IPS-18c (cell line): ENCODE measurements around the gene OR2H2.

Source experiments
- H3K4me3 ChIP-seq: 2 replicates; pipeline ENCODE4 v1.7.0; 2013; ENCODE audit warnings: low read depth, mild to moderate bottlenecking, low read length, moderate library complexity; ENCODE audit not compliant: insufficient read depth
- H3K9me3 ChIP-seq: one replicate; pipeline ENCODE4 v1.6.1; 2013; ENCODE audit warnings: mild to moderate bottlenecking, low read length, moderate library complexity; ENCODE audit not compliant: control insufficient read depth, insufficient read depth

Gene OR2H2

GRCh38 chr6:29584821-29585220 lies at the start of gene OR2H2:
TSS of gene OR2H2 (plus strand) at chr6:29585121. CDS start at chr6:29587945, 2,824 bp downstream.
- no peak within 1 kb of the TSS for H3K4me3 ChIP-seq
- H3K9me3 ChIP-seq: no peaks in the 10 kb centered on the region

- H3K4me3 ChIP-seq: no peak overlapping the region
- peaks cover 3% of the 10 kb centered on the region for H3K9me3 ChIP-seq
These were observed 47.1 kb upstream of the OR2H2 start for GRCh38 chr6:29537714-29538403.

- no peak overlapping the region for H3K4me3 ChIP-seq
- no peaks in the 10 kb centered on the region for H3K9me3 ChIP-seq
These were observed 37.3 kb upstream of the OR2H2 start for GRCh38 chr6:29547573-29547972.

- no peaks in the 10 kb centered on the region for H3K9me3 ChIP-seq
- H3K4me3 ChIP-seq: peak overlapping the region; percentile 52; the same call in 1 of the 2 replicates
These were observed 32.3 kb upstream of the OR2H2 start for GRCh38 chr6:29552512-29553051.

GRCh38 chr6:29553268-29554057 lies 31.5 kb upstream of the OR2H2 start:
- no peaks in the 10 kb centered on the region for H3K9me3 ChIP-seq
- H3K4me3 ChIP-seq: peak overlapping the region; percentile 52

- H3K9me3 ChIP-seq: no peaks in the 10 kb centered on the region
- no peak overlapping the region for H3K4me3 ChIP-seq
These were observed 30.2 kb upstream of the OR2H2 start for GRCh38 chr6:29554764-29555163.

- H3K9me3 ChIP-seq: no peaks in the 10 kb centered on the region
- H3K4me3 ChIP-seq: no peak overlapping the region
These were observed 27.6 kb upstream of the OR2H2 start for GRCh38 chr6:29557320-29557719.

GRCh38 chr6:29558439-29559079 lies 26.4 kb upstream of the OR2H2 start:
- Histone ChIP-seq H3K9me3 (no peaks in the 10 kb centered on the region), H3K4me3 (no peak overlapping the region)

- Histone ChIP-seq H3K9me3 (no peaks in the 10 kb centered on the region), H3K4me3 (no peak within 1 kb of the TSS)
These were observed 25.2 kb upstream of the OR2H2 start, which contains the start of gene UBD for GRCh38 chr6:29559524-29560287. TSS of gene UBD (minus strand) at chr6:29559732. CDS start at chr6:29559701, 31 bp downstream.

- no peak overlapping the region for H3K4me3 ChIP-seq
- no peaks in the 10 kb centered on the region for H3K9me3 ChIP-seq
These were observed 23.8 kb upstream of the OR2H2 start for GRCh38 chr6:29561091-29561490.

- no peak overlapping the region for H3K4me3 ChIP-seq
- no peaks in the 10 kb centered on the region for H3K9me3 ChIP-seq
These were observed 23.2 kb upstream of the OR2H2 start for GRCh38 chr6:29561606-29562181.

GRCh38 chr6:29563435-29563965 lies 21.4 kb upstream of the OR2H2 start:
- no peak overlapping the region for H3K4me3 ChIP-seq
- H3K9me3 ChIP-seq: no peaks in the 10 kb centered on the region

- Histone ChIP-seq H3K9me3 (no peaks in the 10 kb centered on the region), H3K4me3 (no peak overlapping the region)
These were observed 20.0 kb upstream of the OR2H2 start for GRCh38 chr6:29564875-29565274.

- Histone ChIP-seq H3K4me3 (no peak overlapping the region), H3K9me3 (no peaks in the 10 kb centered on the region)
These were observed 18.1 kb upstream of the OR2H2 start for GRCh38 chr6:29566856-29567255.

GRCh38 chr6:29567541-29567940 lies 17.4 kb upstream of the OR2H2 start:
- H3K4me3 ChIP-seq: no peak overlapping the region
- no peaks in the 10 kb centered on the region for H3K9me3 ChIP-seq

- no peak overlapping the region for H3K4me3 ChIP-seq
- H3K9me3 ChIP-seq: no peaks in the 10 kb centered on the region
These were observed 16.9 kb upstream of the OR2H2 start for GRCh38 chr6:29567991-29568390.
